Renal cortical epithelial cell (primary cell): ENCODE results near the gene CACNB1. TPM values are rescaled to one million over a fixed set of nuclear protein-coding genes. Genes with fewer than 3 reads are reported as not detected.
"Not testable (repeated sequence)": the region's sequence is repeated elsewhere in the genome, so short reads cannot be mapped to it uniquely, and the experiment has no call there.

Source experiments
- DNase-seq: peaks from one replicate; pipeline ENCODE4 v3.0.0-alpha.2; 2011; ENCODE audit warnings: low read depth
- total RNA-seq: library from RNA; depleted of rRNA; stranded (reverse); fragments of >200 nt; gene quantifications from 2 replicates; pipeline ENCODE4 v1.2.3, GENCODE V29; 2014

CACNB1 gene
- total RNA-seq, 1 donor from 2014 or later, result 4.3 TPM

DNA sequence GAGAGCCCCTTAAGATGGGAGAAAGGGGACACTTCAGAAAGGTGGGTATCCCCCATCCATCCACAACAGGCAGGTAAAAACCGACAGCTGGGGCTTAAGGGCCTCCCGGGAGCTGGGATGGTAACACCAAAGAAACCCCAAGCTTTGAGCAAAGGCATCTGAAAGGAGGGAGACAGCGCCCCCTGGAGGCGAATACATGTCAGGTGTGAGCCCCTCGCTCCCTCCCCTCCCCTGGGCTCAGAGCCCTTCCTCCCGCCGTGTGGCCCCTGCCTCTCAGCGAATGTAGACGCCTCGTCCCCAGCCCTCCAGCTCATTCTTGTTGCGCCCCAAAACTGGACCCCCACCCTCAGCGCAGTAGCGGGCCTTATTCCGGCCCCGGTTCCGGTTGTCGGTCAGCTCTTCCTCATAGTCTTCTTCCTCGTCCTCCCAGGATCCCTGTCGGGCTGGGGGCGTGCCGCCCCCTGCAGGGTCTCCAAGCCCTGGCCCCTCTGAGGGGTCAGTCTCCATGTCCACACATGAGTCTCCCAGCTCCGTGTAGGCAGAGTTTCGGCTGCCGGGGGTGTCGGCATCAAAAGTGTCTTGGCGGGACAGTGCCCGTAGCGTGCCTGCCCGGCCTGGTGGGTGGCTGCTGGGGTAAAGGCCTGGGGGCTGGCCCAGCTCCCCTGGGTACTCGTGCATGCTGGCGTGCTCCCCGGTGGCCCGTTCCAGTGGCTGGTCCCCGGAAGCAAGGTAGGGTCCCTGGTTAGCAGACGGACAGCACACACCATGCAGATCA is 22.4 kb downstream of the CACNB1 start:
- DNase-seq, result peak; percentile 19

DNA sequence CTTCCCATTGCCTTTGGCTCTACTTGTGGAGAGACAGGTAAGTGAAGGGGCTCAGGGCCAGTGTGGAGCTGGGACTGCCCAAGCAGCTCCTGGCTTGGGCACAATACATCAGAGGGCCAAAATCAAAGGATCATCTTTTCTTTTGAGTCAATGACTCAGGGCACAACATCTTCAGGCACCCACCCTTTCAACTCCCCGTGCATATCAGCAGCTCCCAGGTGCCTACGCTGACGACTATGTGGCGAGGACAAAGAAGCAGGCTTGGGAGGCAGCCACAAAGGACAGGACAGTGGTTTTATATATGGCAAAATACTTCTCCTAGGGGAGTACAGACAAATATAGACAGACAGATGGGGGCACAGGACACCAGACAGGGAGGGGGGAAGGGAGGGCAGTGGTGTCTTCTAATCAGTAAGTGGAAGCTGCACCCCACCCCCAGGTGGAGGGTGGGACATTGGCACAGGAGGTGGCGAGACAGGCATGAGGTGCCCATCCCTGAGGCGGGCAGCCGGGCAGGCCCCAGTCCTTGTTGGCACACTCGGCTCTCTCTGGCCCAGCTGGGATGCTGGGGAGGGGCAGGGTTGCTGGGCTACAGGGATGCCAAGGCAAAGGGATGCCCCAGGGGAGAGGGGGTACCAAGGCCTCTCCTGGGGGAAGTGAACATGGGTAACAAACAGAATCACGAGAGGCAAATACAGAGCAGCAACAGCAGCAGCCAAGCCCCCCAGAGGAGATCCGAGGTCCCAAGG is 23.8 kb downstream of the CACNB1 start:
- DNase-seq, result no peak

DNA sequence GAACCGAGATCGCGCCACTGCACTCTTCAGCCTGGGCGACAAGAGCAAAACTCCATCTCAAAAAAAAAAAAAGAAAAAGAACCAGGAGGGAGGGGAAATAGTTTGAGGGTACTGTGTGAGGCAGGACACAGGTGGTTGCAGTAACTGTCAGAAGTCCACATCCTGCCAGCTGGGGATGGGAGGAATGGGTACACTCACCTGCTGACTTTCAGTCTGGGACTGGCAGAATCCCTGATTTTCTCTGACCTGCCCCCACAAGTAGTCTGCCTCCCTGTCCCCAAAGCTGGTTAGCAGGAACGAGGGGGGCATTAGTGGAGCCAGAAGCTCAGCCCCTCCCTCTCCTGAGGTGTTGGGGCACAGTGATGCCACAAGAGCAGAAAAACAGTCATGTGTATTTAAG is 24.4 kb downstream of the CACNB1 start:
- no peak for DNase-seq

DNA sequence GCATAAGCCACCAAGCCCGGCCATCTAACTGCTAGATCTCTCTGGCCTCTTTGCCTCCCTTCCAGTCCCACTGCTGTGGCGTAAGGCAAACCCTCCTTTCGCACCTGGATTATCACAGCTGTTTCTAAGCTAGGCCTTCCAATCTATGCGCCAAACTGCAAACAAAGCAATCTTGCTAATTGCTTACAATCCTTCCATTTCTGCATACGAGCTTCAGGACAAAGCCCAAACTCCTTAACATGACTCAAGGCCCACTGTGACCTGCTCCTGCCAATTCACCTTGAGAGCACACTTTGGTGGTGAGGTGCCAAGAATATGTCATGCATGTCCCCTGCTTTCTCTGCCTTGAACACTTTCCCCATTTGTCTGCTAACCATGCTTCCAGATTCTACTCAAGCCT is 25.5 kb downstream of the CACNB1 start:
- DNase-seq, result no peak

DNA sequence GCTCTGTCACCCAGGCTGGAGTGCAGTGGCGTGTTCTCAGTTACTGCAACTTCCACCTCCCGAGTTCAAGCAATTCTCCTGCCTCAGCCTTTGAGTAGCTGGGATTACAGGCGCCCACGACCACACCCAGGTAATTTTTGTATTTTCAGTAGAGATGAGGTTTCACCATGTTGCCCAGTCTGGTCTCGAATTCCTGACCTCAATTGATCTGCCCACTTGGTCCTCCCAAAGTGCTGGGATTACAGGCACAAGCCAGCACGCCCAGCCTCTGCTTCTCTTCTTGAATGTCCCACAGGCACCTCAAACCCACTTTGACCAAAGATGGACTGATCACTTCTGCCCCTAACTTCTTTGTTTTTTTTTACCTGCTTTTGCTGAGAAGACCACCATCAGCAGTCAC is 26.9 kb downstream of the CACNB1 start:
- no peak for DNase-seq

DNA sequence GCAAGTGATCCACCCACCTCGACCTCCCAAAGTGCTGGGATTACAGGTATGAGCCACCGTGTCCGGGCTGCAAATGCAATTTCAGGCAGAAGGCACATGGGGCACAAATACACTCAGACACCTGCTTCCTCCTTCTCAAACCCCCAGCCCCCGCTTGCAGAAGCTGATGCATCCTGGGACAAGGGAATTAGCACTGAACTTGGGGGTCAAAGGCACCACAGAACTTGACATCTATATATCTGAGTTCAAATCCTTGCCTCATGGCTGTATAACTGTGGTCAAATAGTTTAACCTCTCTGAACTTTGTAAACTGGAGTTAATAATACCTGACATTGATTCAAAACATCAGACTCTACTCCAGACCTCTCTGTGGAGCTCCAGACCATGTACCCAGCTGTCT is 27.4 kb downstream of the CACNB1 start:
- DNase-seq, result no peak

DNA sequence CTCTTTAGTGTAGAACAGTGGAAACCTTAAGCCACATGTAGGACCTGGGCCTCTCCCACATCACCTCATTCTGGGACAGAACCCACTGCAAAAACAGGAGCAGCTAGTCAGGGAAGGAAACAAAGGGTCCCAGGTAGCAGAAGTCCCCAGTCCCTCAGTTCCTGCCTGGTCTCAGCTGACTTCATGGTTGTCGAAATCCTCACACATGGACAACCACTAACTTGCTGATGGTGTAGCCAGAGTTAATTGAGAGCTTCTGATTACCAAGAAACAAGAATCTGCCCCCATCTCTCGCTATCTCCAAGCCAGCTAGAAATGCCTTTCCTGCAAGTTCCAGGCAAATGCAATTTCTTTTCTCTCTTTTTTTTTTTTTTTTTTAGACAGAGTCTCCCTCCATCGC is 28.0 kb downstream of the CACNB1 start:
- no peak for DNase-seq

DNA sequence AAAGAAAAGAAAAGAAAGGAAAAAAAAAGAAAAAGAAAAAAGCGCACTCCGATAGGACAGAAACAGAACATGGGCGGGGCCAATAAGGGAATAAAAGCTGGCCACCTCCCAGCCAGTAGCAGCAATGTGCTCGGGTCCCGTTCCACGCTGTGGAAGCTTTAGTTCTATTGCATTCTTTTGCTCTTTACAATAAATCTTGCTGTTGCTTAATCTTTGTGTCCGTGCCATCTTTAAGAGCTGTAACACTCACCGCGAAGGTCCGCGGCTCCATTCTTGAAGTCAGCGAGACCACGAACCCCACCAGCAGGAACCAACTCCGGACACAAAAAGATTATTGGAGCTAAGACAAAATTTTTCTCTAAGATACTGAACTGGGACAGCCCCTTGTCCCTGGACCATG is 28.4 kb downstream of the CACNB1 start:
- no peak for DNase-seq

DNA sequence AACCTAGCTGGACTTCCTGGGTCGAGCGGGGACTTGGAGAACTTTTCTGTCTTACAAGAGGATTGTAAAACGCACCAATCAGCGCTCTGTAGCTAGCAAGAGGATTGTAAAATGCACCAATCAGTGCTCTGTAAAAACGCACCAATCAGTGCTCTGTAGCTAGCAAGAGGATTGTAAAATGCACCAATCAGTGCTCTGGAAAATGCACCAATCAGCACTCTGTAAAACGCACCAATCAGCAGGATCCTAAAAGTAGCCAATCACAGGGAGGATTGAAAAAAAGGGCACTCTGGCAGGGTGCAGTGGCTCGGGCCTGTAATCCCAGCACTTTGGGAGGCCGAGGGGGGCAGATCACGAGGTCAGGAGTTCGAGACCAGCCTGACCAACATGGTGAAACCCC is 29.0 kb downstream of the CACNB1 start:
- not testable (repeated sequence) for DNase-seq

DNA sequence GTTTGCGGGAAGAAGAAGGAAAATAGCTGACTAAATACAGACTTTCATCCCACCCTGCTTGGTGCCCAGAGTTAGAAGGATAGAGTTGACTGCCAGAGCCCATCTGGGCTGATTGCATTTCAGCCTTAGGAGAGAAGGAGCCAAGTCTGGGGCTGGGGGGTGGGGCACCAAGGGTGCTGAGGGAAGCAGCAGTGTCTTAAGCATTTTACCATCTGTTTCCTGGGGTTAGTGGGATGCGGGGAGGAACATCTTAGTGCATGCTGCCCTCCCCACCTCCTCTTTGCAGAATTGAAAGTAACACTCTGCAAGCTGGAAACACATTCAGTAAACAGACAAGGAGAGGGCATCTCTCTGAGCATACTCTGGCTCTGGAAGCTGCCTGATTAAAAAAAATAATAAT is 30.0 kb downstream of the CACNB1 start:
- DNase-seq, result no peak

DNA sequence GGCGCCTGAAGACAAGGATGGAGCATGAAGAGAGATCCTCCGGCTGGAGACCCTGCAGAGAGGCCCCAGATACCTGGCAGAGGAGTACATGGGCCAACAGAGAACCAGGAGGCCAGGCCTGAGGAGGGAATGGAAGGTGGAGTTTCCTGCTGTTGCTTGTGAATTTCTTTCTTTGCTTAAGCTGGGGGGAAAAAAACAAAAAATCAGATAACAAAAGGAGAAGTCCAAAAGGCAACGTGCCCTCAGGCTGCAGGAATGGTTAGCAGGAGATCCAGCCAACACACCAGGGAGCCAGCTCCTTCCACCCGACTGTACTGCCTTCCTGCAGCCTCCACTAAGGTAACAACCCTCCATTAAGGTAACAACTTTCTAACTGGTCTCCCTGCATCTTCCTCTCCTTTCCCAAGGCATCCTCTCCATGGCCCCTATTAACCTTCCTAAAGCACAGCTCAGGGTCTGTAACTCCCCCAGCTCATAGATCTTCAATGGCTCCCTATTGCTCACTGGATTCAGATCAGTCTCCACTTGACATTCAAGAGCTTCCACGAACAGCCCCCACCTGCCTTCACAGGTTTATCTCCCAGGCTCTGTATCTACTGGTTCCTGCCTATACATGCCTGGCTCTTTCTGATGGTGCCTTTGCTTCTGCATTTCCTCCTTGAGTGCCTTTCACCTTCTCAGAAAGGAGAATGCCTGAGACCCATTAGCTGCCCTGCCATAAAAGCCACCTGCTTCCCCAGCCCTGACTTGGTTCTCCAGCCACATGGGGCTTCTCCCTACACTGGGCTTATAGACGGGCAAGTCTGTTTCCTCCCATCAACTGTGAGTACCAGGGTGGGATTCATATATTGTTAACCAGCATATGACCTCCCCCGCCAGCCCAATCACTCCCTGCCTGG is 30.8 kb downstream of the CACNB1 start:
- no peak for DNase-seq

DNA sequence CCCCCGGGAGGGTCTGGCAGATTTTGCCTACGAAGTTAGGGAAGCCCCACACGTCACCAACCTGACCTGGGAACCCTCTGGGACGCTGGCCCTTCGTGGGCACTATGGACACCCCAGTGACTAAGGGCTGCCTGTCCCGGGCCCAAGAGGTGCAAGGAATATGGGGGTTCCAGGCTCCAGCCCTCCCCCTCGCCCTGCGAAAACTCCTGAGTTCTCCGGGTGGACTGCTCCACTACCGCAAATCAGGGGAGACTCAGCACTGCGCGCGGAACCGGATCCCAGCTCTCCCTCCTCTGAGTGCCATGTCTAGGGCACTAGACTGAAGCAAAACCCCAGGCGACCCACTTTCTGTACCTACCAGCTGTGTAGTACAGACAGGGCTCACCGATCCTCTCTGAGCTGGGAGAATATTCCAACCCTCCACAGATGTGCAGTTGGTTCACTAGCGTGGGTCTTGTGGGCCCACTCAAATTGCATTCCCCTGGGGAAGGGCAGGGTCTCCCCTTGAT is 31.6 kb downstream of the CACNB1 start, which contains the start of gene ARL5C:
Gene ARL5C (minus strand): TSS at position 321 of the 509 bp plus-strand sequence. CDS start 401 bp downstream, outside the sequence.
- no peak for DNase-seq

DNA sequence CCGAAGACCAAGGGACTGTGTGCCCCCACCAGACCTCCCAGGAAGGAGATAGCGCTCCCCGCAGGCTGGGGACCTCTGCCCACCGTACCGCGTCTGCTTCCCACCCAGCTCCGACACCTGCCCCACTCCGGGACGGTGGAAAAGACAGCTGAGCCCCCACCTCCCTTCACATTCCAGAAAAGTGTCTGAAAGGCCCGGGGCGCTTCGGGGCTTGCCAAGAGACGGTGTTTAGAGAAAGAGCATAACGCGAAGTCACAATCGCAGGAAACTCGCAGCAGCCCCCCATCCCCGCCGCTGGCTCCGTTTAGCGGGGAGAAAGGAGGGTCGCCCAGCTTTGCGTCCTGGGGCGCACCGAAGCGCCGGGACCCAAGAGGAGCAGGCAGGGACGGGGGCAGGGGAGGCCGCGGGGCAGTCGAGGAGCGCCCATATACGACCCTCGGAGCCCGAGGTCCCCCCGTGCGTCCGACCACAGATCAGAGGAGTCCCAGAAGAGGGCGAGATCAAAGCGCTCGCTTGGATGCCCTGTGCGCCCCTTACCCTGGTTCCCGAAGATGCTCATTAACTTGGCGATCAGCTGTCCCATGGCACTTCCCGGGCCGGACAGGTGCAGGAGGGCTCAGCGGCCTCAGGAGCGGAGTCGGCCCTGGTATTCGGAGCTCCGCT is 32.2 kb downstream of the CACNB1 start:
- no peak for DNase-seq

DNA sequence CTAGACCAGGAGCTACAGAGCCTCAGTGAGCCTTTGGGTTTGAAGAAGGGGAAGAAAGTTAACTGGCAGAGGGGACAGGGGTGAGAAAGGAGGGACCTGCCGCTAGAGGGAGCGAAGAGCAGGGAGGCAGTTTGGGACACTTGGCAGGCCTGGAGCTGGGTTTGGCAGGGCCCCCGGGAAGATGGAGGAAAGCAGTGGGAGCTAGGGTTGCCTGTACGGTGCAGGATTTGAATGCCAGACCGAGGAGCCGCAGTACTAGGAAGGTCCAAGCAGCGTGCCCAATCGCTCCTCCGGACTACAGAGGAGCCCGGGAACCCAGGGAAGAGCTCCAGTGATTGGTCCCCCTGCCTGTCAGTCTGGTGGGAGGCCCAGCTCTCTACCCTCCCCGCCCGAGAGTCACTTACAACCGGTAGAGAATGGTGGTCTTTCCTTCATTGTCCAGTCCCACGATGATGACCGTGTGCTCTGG is 32.8 kb downstream of the CACNB1 start:
- peak; percentile 48 for DNase-seq

DNA sequence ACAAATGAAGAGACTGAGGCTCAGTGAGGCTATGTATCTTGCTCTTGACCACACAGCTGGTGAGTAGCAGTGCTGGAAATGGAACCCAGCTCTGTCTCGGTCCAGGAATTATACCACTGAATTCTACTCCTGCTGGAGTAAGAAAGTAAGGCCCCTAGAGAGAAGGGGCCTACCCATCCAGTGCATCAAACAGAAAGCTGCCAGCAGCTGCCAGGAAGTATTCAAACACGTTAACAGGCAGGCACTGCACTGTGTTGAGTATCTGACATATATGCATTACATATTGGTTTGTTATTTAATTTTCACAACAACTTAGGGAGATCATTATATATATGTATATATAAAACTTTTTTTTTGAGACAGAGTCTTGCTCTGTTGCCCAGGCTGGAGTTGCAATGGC is 35.5 kb downstream of the CACNB1 start:
- DNase-seq, result no peak

DNA sequence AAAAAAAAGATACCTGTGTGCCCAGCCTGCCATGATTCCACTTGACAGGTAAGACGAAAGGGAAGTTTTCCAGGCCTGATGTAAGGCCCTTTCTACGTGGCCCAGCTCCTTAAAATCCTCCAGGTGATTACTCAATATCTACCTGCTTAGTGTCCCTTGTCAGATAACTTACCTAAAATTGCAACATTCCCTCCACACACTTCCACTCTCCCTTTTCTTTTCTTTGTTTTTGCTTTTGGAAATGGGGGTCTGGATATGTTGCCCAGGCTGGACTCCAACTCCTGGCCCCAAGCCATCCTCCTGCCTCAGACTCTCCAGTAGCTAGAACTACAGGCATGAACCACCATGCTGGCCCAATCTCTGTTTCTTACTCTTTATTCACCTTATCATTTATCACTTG is 38.8 kb downstream of the CACNB1 start:
- DNase-seq, result no peak

DNA sequence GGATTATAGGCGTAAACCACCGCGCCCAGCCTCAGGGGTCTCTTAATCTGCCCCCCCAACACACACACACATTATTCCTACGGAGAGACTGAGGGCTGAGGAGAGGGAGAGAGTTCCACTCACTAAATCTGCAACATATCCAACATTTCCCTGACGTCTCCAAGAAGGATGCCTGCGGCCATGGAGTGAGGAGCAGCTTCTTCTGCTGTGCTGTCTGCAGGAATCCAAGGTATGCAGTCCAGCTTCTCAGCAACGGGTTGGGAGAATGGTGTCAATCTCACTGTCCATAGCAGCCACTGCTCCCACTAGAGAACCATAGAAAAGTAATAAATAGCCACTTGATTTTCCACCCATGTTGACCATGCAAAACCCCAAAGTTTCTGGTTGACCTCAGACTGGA is 41.0 kb downstream of the CACNB1 start:
- DNase-seq, result no peak

DNA sequence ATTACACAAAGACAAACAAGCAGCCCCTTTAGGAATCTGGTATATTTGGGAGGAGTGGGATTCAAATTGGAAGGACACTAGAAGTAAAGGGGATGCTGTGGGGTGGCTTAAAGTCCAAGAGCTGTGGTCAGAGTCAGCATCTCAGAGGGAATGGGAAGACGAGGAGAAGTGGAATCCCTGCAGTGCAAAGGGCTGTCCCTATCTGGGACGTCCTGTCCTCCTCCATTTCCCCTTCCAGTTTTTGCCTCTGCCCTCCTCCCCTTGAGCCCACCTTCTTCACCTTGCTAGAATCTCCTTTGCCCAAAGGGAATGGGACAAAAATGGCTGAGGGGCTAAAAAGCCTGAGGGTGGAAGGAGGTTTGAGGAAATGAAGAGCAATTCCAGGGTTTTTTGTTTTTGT is 41.8 kb downstream of the CACNB1 start:
- no peak for DNase-seq

DNA sequence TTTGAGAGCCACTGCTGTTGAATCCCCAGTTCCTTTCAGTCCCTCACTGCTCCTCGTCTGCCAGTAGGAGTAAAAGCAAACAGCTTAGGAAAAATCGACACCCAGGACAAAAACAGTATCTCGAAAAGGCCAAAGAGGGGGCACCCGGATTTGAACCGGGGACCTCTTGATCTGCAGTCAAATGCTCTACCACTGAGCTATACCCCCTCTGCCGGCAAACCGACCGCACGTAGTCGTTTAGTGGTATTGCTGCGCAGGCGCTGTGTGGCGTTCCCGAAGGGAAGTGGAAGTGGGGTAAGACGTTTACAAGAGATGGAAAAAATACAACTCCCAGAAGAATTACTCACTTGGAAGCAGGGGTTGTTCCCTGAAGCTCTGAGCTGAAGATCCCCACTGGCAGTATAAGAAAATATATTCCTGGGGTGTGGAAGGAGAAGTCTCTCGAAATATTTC is 43.8 kb downstream of the CACNB1 start:
- peak; percentile 77 for DNase-seq

DNA sequence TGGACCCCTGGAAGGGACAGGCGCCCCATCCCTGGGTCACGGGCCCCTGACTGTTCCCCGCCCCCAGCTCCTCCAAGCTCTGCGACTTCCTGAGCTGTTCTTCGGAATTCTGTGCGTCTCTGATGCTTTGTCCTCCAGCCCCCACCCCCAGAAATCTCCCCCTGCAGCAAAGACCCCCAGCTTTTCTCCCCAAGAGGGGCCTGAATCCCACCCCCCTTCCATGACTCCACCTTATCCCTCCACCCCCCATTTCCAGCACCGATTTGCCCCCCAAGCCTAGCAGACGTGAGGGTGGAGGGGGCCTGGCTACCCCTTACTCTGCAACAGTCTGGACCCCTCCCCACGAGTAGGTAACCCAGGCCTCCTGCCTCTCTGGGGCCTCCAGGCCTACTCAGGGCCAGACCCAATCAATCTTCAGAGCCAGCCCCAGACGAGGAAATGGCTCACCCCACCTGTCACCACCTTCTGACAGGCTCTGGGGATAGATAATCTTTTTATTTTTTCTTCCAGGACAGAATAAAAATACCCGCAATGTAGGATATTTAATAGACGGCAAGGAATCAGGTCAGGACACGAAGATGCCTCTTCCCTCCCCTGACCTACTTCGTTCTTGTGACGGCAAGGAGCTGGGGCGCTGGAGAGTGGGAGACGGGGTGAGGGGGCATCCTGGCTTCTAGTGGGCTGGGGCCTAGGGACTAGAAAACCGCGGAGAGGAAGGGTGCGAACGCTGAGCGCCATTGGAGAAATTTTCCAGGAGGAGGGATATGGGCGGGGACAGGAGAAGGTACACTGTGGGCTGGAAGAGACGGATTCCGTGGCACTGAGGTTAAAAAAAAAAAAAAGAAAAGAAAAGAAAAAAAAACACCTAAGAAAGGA is 45.3 kb downstream of the CACNB1 start:
- DNase-seq, result no peak
